GM12892 (cell line): Measurements from ENCODE around the gene CORO2B.
"Not testable (repeated sequence)": the region's sequence is repeated elsewhere in the genome, so short reads cannot be mapped to it uniquely, and the experiment has no call there.

Source experiments
- DNase-seq: peaks from one replicate; pipeline ENCODE4 v3.0.0; 2011; ENCODE audit not compliant: insufficient read length
- FAIRE-seq: peaks from 2 replicates; lab custom pipeline; 2011; peaks lifted over from hg19 to GRCh38; lab: Jason Lieb, UNC
- POLR2A ChIP-seq: IDR thresholded peaks from 2 replicates; pipeline ENCODE4 v1.6.1; 2011; ENCODE audit warnings: low read depth, low read length, control low read depth
- POLR2AphosphoS5 ChIP-seq: IDR thresholded peaks from 2 replicates; pipeline ENCODE4 v1.6.1; 2011; ENCODE audit warnings: low read depth, low read length, control low read depth
- TAF1 ChIP-seq: IDR thresholded peaks from 2 replicates; pipeline ENCODE4 v1.6.1; 2011; ENCODE audit warnings: low read depth, mild to moderate bottlenecking, control low read depth, low read length, borderline replicate concordance

CORO2B gene

GRCh38 chr15:68644996-68645395, 66.2 kb downstream of the CORO2B start:
- FAIRE-seq (no peak), DNase-seq (no peak)

GRCh38 chr15:68646156-68646555, 67.4 kb downstream of the CORO2B start:
- FAIRE-seq (no peak), DNase-seq (no peak)
- TF ChIP-seq POLR2A: no peak
- no peak for TF ChIP-seq POLR2AphosphoS5
- no peak for TF ChIP-seq TAF1

More at GRCh38 chr15:68644996-68645395, 66.2 kb downstream of the CORO2B start:
- TF ChIP-seq POLR2AphosphoS5 (no peak), POLR2A (no peak), TAF1 (no peak)

GRCh38 chr15:68646696-68647095, 67.9 kb downstream of the CORO2B start:
- FAIRE-seq (no peak), DNase-seq (no peak)
- TF ChIP-seq TAF1 (no peak), POLR2A (no peak), POLR2AphosphoS5 (no peak)

GRCh38 chr15:68647361-68647760, 68.6 kb downstream of the CORO2B start:
- DNase-seq: not testable (repeated sequence)

GRCh38 chr15:68650901-68651709, 72.3 kb downstream of the CORO2B start:
- TF ChIP-seq POLR2A (no peak), TAF1 (no peak), POLR2AphosphoS5 (no peak)
- FAIRE-seq (no peak), DNase-seq (peak; percentile 47)

More at GRCh38 chr15:68647361-68647760, 68.6 kb downstream of the CORO2B start:
- FAIRE-seq: not testable (repeated sequence)

GRCh38 chr15:68651916-68652525, 73.2 kb downstream of the CORO2B start:
- no peak for FAIRE-seq
- DNase-seq: no peak
- TF ChIP-seq POLR2AphosphoS5: no peak
- no peak for TF ChIP-seq TAF1
- no peak for TF ChIP-seq POLR2A

GRCh38 chr15:68653031-68653635, 74.3 kb downstream of the CORO2B start:
- TF ChIP-seq POLR2A: no peak
- no peak for TF ChIP-seq TAF1
- TF ChIP-seq POLR2AphosphoS5: no peak
- no peak for DNase-seq
- no peak for FAIRE-seq

- no peak for DNase-seq
- no peak for TF ChIP-seq POLR2AphosphoS5
- no peak for FAIRE-seq
Measured at GRCh38 chr15:68653801-68654200, 75.0 kb downstream of the CORO2B start.

- no peak for TF ChIP-seq TAF1
- TF ChIP-seq POLR2A: no peak
- no peak for TF ChIP-seq POLR2AphosphoS5
- DNase-seq (no peak), FAIRE-seq (no peak)
Measured at GRCh38 chr15:68654786-68655560, 76.2 kb downstream of the CORO2B start.

GRCh38 chr15:68655686-68656437, 77.1 kb downstream of the CORO2B start:
- FAIRE-seq: no peak
- DNase-seq: no peak
- TF ChIP-seq TAF1 (no peak), POLR2A (no peak), POLR2AphosphoS5 (no peak)

- no peak for TF ChIP-seq POLR2A
- no peak for TF ChIP-seq TAF1
- no peak for TF ChIP-seq POLR2AphosphoS5
Measured at GRCh38 chr15:68656438-68656739, 77.6 kb downstream of the CORO2B start.

More at GRCh38 chr15:68656438-68656739, 77.6 kb downstream of the CORO2B start:
- no peak for FAIRE-seq
- DNase-seq: no peak
